NCI-H526 (cell line): Measurements from ENCODE around the gene CDH4.

ENCODE experiments used
- DNase-seq, 2 experiments: peaks; one replicate each; lab custom pipeline; 2025; lab: John Stamatoyannopoulos, UW

CDH4 gene

GRCh38 chr20:61819574-61819846 lies 567.4 kb downstream of the CDH4 start:
- DNase-seq, result no peak

GRCh38 chr20:61819921-61820825 lies 568.1 kb downstream of the CDH4 start:
- no peak for DNase-seq

- DNase-seq, result no peak
Observed at GRCh38 chr20:61821735-61822134, 569.7 kb downstream of the CDH4 start.

GRCh38 chr20:61822396-61822795 lies 570.3 kb downstream of the CDH4 start:
- DNase-seq, result no peak

DNA sequence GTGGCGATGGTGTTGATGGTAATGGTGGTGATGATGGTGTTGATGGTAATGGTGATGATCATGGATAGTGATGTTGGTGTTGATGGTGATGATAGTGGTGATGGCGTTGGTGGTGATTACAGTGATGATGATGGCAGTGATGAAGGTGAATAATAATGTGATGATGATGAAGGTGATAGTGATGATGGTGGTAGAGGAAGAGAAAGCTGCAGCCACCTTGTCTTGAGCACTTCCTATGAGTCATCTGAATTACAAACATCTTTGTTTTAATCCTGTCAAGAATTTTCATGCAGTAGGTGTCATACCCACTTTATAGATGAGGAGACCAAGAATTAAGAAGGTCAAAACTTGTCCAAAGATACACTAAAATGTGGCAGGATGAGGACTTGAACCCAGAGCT lies 571.2 kb downstream of the CDH4 start:
- no peak for DNase-seq

DNA sequence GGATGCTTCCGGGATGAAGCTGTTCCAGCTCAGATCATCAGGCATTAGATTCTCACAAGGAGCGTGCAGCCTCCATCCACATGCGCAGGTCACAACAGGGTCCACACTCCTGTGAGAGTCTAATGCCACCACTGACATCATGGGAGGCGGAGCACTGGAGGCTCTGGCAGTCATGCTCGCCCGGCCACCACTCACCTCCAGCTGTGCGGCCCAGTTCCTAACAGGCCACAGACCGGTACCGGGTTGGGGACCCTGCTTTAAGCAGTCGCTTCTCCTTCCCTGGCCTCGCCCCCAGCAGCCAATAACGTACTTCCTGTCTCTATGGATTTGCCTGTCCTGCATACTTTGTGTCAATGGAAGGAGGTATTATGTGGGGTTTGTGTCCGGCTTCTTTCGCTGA lies 576.8 kb downstream of the CDH4 start:
- no peak for DNase-seq

GRCh38 chr20:61829526-61829925 lies 577.5 kb downstream of the CDH4 start:
- no peak for DNase-seq

DNA sequence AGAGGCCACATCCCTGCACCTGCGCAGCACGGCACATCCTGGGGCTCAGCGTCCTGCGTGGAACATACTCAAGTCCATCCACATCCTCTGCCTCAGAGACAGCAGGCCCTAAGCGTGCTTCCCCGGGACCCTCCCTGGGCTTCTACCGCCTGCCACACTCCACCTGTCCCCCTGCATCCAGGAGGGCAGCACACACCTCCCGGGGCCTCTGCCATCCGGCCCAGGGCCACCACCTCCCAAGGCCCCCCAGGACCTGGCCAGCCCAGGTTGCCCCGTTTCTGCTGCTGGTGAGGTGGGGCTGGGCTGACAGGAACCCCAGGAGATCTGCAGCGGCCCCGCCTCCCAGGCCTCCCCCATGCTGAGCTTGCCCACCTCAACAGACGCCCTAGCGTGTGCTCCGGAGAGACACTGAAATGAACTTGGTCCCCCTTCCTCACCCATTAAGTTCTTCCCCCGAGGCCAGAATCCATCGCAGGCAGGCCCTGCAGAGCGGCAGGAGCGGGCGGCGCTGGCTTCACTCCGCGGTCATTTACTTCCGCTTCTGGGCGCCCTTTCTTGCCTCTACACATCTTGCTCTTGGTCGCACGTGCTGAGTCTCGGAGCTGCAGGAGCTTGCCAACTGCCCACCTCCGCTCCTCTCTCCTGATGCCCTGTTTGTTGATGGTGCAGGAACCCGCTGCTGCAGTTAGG lies 578.3 kb downstream of the CDH4 start:
- no peak for DNase-seq

GRCh38 chr20:61830991-61831390 lies 578.9 kb downstream of the CDH4 start:
- DNase-seq, result no peak

- DNase-seq, result no peak
Observed at GRCh38 chr20:61832181-61832580, 580.1 kb downstream of the CDH4 start.

- DNase-seq, result no peak
Observed at GRCh38 chr20:61833807-61834610, 581.9 kb downstream of the CDH4 start.

DNA sequence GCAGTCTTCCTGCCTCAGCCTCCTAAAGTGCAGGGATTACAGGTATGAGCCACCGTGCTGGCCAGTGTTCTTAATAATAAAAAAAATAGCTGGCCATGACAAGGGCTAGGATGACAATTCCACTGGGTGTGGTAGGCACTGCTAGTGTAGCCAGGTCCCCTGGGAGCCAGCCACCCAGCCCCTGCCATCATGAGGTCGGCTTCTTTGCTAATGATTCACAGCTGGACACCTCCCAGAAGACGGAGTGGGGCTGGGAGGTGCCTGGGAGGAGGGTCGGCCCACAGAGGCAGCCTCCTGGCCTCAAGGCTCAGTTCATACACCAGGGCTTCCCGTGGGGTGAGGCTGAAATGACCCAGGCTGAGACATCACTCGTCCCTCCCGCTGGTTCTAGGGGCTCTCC lies 583.2 kb downstream of the CDH4 start:
- DNase-seq, result no peak

DNA sequence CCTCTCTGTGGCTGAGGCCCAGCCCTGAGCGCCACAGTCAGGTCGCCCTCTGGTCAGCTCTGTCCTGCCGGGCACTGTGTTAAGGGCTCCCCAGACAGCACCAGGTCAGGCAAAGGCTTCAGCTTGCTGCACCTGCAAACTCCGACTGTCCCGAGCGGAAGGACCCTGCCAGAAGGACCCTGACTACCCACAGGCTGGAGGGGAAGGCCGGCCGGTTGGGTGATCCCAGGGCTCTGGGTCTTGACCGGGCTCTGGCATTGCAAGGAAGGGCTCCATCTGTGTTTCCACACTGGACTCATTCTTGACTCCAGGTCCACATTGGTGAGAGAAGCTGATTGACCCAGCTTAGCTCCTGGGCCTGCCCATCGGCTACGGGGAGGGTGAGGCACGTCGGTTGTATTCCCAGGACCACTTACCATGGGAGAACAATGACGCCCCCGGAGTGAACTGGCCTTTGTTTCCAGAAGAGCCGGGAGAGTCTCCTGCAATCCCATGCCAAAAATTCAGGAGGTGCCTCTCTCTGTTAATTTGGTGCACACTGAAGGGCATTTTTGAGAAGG lies 583.8 kb downstream of the CDH4 start:
- no peak for DNase-seq

- DNase-seq, result no peak
Observed at GRCh38 chr20:61837200-61837599, 585.1 kb downstream of the CDH4 start.

- DNase-seq, result no peak
Observed at GRCh38 chr20:61839223-61839911, 587.3 kb downstream of the CDH4 start.

DNA sequence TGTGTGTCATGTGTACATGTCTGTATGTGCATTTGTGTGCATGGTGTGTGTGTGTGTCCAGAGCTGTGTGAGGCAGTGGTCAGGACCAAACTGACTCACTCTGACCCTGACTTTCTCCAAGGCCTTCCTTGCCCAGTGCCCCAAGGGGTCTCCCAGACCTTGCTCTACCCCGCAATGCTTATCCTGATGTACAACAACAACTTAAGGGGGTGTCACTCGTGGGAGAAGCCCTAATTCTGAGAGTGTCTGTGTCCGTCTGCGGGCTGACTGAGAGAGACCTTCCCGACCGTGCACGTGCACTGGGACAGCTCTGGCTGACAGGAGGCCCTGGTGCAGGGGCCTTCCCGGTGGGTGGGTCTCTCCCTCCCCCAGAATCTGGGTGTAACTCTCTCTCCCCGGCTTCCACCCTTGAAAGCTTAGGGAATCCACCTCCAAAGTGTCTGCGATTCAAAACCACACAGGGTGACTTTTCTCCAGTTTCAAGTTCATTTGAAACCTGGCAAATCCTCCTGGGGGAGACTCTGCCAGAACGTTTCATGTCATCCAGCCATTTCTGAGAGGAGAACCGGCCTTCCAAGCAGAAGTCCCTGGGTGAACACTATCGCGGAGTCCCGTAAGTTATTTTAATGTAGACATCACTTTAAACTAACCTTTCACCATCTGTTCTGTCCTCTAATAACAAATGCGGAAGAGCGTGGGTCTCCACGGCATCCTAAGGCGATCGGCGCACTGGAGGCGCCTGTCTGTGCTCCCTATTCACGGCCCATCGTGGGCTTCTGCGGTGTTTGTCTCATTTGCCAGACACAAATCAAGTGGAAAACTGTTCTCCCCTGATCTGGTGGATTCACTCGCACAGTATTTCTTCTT lies 588.1 kb downstream of the CDH4 start:
- no peak for DNase-seq

GRCh38 chr20:61840779-61841455 lies 588.9 kb downstream of the CDH4 start:
- DNase-seq, result no peak

DNA sequence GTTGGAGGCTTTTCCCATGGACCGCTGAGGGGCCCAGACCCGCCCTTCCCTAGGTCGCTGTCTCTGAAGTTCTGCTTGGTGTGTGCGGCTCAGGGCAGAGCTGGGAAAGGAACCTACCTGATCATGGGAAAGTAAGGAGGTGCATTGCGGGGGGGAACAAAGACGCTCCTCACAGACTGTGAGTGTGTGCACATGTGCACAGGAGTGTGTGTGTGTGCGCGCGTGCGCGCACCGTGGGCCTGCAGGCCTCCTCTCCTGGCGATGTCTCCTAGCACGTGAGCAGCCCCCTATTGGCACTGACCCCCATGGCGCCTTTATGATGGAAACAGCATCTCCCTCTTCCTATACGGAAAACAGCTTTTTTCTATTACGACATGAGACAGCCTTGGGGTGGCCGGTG lies 589.5 kb downstream of the CDH4 start:
- no peak for DNase-seq

DNA sequence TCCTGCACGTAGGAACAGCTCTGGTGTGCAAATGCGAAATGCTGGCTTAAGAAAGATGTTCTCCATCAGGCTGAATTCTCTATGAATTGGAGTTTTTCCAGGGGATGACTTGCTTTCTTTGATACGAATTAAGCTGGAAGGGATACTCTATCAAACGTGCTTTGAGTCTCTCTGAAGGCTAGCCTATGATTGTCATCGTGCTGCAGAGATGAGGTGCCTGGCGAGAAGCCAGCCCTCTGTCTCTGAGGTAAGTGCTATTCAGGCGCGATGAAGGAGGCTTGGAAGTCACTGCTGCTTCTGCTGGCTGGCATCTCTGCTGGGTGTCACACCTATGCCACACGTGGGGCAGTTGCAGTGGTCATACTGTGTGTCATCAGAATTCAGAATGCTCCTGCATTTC lies 589.9 kb downstream of the CDH4 start:
- DNase-seq, result no peak

DNA sequence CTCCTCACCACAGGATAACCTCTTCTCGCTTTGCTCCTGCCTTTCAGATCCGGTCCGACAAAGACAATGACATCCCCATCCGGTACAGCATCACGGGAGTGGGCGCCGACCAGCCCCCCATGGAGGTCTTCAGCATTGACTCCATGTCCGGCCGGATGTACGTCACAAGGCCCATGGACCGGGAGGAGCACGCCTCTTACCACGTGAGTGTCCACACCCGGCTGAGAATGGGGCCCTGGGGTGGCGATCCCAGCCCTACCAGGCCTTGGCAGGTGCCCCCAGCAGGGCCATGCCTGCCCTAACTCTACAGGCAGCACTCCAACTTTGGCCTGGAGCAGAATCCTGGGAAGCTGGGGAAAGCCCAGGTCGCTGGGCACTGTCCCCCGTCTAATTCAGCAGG lies 592.6 kb downstream of the CDH4 start:
- DNase-seq, result no peak
